ENCODE data around the gene TNFAIP6.

DNA sequence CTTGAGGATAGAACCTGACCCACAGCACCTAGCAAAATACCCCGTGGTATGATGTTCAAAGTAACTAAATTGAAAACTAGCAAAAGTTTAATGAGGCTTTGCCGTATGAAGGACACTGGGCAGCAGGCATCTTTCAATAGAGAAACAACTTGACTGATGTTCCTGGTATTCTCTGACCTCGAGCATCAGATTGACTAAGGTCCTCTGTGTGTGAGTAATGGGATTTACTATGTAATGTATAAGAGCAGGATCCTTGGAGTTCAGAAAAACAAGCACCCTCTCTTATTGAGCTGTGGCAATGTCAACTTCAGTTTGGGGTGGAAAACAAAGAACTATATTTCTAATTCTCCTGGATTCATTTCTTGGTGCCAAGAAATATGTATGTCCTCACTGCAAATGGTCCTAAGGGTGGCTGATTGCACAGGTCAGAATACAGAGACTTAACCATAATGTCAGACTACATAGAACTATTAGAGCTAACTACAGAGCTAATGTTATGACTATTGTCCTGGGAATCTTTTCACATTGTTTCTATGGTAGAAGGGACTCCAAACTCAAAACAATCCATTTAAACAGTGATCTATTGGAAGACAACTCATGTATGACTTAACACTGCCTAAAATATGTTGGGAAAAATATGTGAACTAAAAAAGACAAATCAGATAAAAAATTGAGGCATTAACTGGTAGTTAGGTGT lies 4.4 kb downstream of the TNFAIP6 start:
- TF ChIP-seq, protein P1, sequence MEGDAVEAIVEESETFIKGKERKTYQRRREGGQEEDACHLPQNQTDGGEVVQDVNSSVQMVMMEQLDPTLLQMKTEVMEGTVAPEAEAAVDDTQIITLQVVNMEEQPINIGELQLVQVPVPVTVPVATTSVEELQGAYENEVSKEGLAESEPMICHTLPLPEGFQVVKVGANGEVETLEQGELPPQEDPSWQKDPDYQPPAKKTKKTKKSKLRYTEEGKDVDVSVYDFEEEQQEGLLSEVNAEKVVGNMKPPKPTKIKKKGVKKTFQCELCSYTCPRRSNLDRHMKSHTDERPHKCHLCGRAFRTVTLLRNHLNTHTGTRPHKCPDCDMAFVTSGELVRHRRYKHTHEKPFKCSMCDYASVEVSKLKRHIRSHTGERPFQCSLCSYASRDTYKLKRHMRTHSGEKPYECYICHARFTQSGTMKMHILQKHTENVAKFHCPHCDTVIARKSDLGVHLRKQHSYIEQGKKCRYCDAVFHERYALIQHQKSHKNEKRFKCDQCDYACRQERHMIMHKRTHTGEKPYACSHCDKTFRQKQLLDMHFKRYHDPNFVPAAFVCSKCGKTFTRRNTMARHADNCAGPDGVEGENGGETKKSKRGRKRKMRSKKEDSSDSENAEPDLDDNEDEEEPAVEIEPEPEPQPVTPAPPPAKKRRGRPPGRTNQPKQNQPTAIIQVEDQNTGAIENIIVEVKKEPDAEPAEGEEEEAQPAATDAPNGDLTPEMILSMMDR (IDR thresholded peaks at IDR 0.05; ENCODE audit: control extremely low read depth in 1 of 3, insufficient read depth in 1 of 3, low read depth in 1 of 3, low read length in 3 of 3): no peak
- TF ChIP-seq HDAC6 (IDR thresholded peaks at IDR 0.05; ENCODE audit: low read depth, low read length): no peak
- no peak for TF ChIP-seq CHD2 (IDR thresholded peaks at IDR 0.05; ENCODE audit: low read length)
- TF ChIP-seq MAFK (IDR thresholded peaks at IDR 0.05; ENCODE audit: low read depth, low read length): no peak
- no peak for TF ChIP-seq POLR2A (IDR thresholded peaks at IDR 0.05; ENCODE audit: control extremely low read depth in 1 of 2, low read depth in 2 of 2, low read length in 2 of 2)

All from H1 (cell line).